MM.1S (cell line): ENCODE results near the gene ADCY9.
"Not testable (repeated sequence)": the region's sequence is repeated elsewhere in the genome, so short reads cannot be mapped to it uniquely, and the experiment has no call there.

Source experiments
- DNase-seq: peaks from one replicate; pipeline ENCODE4 v3.0.0-alpha.2; 2015
- H2AFZ ChIP-seq: fragments of 300-600 bp; sonication (generic); 2 replicates; pipeline ENCODE4 v1.6.0; 2016; ENCODE audit warnings: antibody characterized with exemption, low read length
- H3F3A ChIP-seq: fragments of 300-600 bp; sonication (generic); 2 replicates; pipeline ENCODE4 v1.6.1; 2016; ENCODE audit warnings: mild to moderate bottlenecking, antibody characterized with exemption, low read length, moderate library complexity, mixed read lengths; ENCODE audit not compliant: insufficient read depth
- H3K27ac ChIP-seq: fragments of 300-600 bp; sonication (generic); 2 replicates; pipeline ENCODE4 v1.5.1; 2016; ENCODE audit warnings: mild to moderate bottlenecking, low read length
- H3K27me3 ChIP-seq: fragments of 300-600 bp; sonication (generic); replicated peaks from 2 replicates; pipeline ENCODE4 v1.6.0; 2016; ENCODE audit warnings: low read length; ENCODE audit not compliant: insufficient read depth
- H3K36me3 ChIP-seq: fragments of 300-600 bp; sonication (generic); replicated peaks from 2 replicates; pipeline ENCODE4 v1.6.1; 2016; ENCODE audit warnings: mild to moderate bottlenecking, low read length, mixed read lengths; ENCODE audit not compliant: insufficient read depth
- H3K4me1 ChIP-seq: fragments of 300-600 bp; sonication (generic); 2 replicates; pipeline ENCODE4 v1.6.1; 2016; ENCODE audit warnings: low read length, mixed read lengths
- H3K4me2 ChIP-seq: fragments of 300-600 bp; sonication (generic); 2 replicates; pipeline ENCODE4 v1.6.0; 2016; ENCODE audit warnings: low read depth, low read length
- H3K4me3 ChIP-seq: fragments of 300-600 bp; sonication (generic); 2 replicates; pipeline ENCODE4 v1.5.1; 2016; ENCODE audit warnings: low read length, mixed read lengths
- H3K79me2 ChIP-seq: fragments of 300-600 bp; sonication (generic); 2 replicates; pipeline ENCODE4 v1.6.1; 2016; ENCODE audit warnings: mixed run types, low read length, mixed read lengths
- H3K9ac ChIP-seq: fragments of 300-600 bp; sonication (generic); 2 replicates; pipeline ENCODE4 v1.6.1; 2016; ENCODE audit warnings: low read length, mixed read lengths
- H3K9me2 ChIP-seq: fragments of 300-600 bp; sonication (generic); replicated peaks from 2 replicates; pipeline ENCODE4 v1.6.1; 2016; ENCODE audit warnings: mild to moderate bottlenecking, low read length, mixed read lengths; ENCODE audit not compliant: insufficient read depth
- H3K9me3 ChIP-seq: fragments of 300-600 bp; sonication (generic); replicated peaks from 2 replicates; pipeline ENCODE4 v1.6.1; 2016; ENCODE audit warnings: mild to moderate bottlenecking, low read length, mixed read lengths; ENCODE audit not compliant: insufficient read depth
- H4K20me1 ChIP-seq: fragments of 300-600 bp; sonication (generic); 2 replicates; pipeline ENCODE4 v1.6.1; 2016; ENCODE audit warnings: mild to moderate bottlenecking, low read length, moderate library complexity, mixed read lengths; ENCODE audit not compliant: insufficient read depth
- EZH2 ChIP-seq: fragments of 300-600 bp; sonication (generic); optimal IDR thresholded peaks from 2 replicates; pipeline ENCODE3; 2017; ENCODE audit warnings: low read depth, mild to moderate bottlenecking, antibody characterized with exemption, low read length, mixed read lengths
- EZH2phosphoT487 ChIP-seq: fragments of 300-600 bp; sonication (generic); IDR thresholded peaks from 2 replicates; pipeline ENCODE4 v1.6.1; 2018; ENCODE audit warnings: antibody characterized with exemption, low read length
- TF ChIP-seq, protein P1 (sequence below): fragments of 300-600 bp; sonication (generic); IDR thresholded peaks from 2 replicates; pipeline ENCODE4 v1.5.1; 2016; ENCODE audit warnings: antibody characterized with exemption, low read length, mixed read lengths

The ADCY9 gene

DNA sequence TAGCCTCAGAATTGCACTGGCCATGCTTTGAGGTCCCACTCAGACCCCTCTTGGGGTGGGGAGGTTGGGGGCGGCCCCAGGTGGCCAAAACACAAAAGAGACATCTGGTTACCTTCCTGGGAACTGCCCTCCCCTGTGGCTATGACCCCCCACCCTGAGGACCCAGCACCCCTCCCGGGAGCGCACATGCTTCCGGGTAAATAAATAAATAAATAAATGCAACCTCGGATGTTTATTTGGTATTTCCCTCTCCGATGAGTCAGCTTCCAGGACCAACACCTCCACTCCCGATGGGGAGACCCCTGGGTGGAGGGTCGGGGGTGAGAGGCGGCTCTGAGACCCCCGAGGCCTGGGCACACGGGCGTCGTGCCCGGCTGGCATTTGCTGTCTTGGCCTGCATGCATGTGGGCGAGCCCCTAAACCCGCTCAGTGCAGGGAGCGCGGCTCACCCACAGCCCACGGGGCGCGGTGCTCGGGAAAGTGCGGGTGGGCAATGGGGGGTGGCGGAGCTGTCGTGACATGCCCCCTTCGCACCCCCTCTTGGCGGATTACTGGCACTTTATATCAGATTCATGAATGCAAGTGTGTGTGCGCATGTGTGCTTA is 151.5 kb downstream of the ADCY9 start:
- H3K27ac ChIP-seq: no peak overlapping the region
- peaks cover 71% of the 10 kb centered on the region for H3K27me3 ChIP-seq
- H3K4me1 ChIP-seq: no peaks in the 10 kb centered on the region
- no peaks in the 10 kb centered on the region for H4K20me1 ChIP-seq
- TF ChIP-seq, protein P1, sequence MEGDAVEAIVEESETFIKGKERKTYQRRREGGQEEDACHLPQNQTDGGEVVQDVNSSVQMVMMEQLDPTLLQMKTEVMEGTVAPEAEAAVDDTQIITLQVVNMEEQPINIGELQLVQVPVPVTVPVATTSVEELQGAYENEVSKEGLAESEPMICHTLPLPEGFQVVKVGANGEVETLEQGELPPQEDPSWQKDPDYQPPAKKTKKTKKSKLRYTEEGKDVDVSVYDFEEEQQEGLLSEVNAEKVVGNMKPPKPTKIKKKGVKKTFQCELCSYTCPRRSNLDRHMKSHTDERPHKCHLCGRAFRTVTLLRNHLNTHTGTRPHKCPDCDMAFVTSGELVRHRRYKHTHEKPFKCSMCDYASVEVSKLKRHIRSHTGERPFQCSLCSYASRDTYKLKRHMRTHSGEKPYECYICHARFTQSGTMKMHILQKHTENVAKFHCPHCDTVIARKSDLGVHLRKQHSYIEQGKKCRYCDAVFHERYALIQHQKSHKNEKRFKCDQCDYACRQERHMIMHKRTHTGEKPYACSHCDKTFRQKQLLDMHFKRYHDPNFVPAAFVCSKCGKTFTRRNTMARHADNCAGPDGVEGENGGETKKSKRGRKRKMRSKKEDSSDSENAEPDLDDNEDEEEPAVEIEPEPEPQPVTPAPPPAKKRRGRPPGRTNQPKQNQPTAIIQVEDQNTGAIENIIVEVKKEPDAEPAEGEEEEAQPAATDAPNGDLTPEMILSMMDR: no peak
- no peak for TF ChIP-seq EZH2phosphoT487
- TF ChIP-seq EZH2: no peak
- no peak overlapping the region for H3K4me2 ChIP-seq
- no peak overlapping the region for H2AFZ ChIP-seq
- DNase-seq: no peak
- H3K9ac ChIP-seq: no peak overlapping the region
- H3K4me3 ChIP-seq: no peak overlapping the region
- no peaks in the 10 kb centered on the region for H3K36me3 ChIP-seq
- H3K79me2 ChIP-seq: no peaks in the 10 kb centered on the region
- no peaks in the 10 kb centered on the region for H3K9me3 ChIP-seq
- H3F3A ChIP-seq: no peaks in the 10 kb centered on the region
- H3K9me2 ChIP-seq: no peaks in the 10 kb centered on the region

DNA sequence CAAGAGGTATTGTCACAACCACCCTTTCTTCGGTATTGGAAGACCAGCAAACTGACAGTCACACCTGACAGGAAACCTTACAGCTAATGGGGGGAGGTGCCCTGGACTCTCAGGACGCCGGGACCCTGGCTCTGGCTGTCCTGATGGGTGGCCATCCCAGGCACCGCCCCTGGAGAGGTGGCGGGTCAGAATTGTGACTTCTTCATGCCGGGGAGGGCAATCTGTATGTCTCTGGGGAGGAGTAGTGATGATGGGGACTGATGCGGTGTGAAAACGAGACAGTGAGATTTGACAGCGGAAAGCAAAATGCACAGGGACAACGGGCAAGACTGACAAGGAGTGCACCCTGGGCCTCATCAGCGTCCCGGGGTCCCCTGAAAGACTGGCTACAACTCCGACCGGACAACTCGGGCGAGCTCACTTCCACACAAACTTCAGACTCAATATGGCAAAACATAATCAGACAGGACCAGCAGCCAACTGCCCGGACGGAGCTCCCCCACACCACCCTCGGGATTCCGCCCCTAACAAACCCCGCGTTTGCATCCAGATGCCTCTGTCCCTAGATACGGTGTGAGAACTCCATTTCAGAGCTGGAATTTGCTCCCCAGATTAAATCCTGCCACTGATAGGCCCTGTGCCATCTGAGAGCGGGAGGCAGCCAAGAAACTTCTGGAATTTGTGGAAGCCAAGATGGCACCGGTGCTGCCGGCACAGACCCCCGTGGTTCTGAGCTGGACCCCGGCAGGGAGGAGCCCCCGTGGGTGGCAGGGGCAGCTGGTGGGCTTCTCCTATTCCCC is 152.2 kb downstream of the ADCY9 start:
- Histone ChIP-seq H2AFZ (no peak overlapping the region), H3K4me1 (no peaks in the 10 kb centered on the region), H3K9ac (no peak overlapping the region), H4K20me1 (no peaks in the 10 kb centered on the region), H3K27me3 (peaks cover 76% of the 10 kb centered on the region), H3K4me2 (no peak overlapping the region), H3K36me3 (no peaks in the 10 kb centered on the region), H3K79me2 (no peaks in the 10 kb centered on the region), H3K9me2 (no peaks in the 10 kb centered on the region), H3K9me3 (no peaks in the 10 kb centered on the region), H3K27ac (no peak overlapping the region), H3F3A (no peaks in the 10 kb centered on the region), H3K4me3 (no peak overlapping the region)
- DNase-seq: no peak
- no peak for TF ChIP-seq EZH2

DNA sequence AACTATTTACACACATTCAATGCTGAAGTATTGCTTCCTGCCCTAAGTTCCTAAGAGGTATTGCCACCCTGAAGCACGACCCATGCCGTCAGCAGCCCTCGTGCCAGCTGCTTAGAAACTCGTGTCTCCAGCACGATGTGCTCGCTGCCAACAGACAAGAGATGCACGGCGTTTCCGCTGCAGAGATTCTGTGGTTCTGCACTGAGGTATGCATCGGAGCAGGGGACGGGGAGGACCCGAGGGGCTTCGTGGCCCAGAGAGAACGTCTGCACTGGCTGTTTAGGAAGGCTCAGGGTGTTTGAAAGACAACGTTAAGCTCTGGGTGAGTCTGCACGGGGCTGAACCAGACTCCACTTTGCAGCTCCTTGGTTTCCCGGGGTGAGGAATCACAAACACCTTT is 153.0 kb downstream of the ADCY9 start:
- TF ChIP-seq, protein P1: no peak
- TF ChIP-seq EZH2phosphoT487: no peak
- TF ChIP-seq EZH2: no peak
- Histone ChIP-seq H3K4me2 (no peak overlapping the region), H3K4me1 (no peaks in the 10 kb centered on the region), H3K9me3 (no peaks in the 10 kb centered on the region), H3K9me2 (no peaks in the 10 kb centered on the region), H3K27ac (no peak overlapping the region), H3K4me3 (no peak overlapping the region), H3K79me2 (no peaks in the 10 kb centered on the region), H3K9ac (no peak overlapping the region), H4K20me1 (no peaks in the 10 kb centered on the region), H2AFZ (no peak overlapping the region), H3K36me3 (no peaks in the 10 kb centered on the region), H3F3A (no peaks in the 10 kb centered on the region), H3K27me3 (peaks cover 76% of the 10 kb centered on the region)
- no peak for DNase-seq

DNA sequence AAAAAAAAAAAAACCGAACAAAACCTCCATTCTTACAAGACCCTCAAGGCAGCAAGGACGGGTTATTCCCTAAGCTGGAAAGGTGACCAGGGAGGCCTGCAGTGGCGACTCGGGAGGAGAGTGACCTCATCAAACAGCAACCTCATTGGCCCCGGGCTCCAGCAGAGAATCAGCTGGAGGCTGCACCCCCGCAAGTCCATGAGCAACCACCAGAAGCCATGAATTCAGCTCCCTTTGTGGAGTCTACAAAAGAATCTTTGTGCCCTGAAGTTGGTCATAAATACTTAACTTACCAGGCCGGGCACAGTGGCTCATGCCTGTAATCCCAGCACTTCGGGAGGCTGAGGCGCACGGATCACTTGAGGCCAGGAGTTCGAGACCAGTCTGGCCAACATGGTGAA is 154.8 kb downstream of the ADCY9 start:
- Histone ChIP-seq H3K27ac (no peak overlapping the region), H3K4me2 (no peak overlapping the region)
- no peak for TF ChIP-seq EZH2phosphoT487
- TF ChIP-seq EZH2: no peak
- TF ChIP-seq, protein P1: no peak

DNA sequence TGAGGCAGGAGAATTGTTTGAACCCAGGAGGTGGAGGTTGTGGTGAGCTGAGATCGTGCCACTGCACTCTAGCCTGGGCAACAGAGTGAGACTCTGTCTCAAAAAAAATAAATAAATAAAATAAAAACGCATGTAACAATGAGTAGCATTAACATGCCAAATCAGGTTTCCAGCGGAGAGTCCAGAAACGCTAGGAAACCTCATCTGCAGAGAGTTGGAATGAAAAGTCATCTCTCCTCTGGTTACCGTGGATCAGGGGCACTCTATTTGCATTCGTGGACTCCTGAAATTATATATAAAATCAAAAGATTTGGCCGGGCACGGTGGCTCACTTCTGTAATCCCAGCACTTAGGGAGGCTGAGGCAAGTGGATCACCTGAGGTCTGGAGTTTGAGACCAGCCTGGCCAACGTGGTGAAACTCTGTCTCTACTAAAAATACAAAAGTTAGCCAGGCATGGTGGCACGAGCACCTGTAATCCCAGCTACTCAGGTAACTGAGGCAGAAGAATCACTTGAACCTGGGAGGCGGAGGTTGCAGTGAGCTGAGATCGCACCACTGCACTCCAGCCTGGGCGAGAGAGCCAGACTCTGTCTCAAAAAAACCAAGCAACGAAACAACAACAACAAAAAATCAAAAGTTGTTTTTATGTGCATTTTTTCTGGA is 156.2 kb downstream of the ADCY9 start:
- not testable (repeated sequence) for DNase-seq, H3K36me3 ChIP-seq, H3K27ac ChIP-seq, H3K79me2 ChIP-seq, H3K4me1 ChIP-seq, H3F3A ChIP-seq, H3K9me3 ChIP-seq, H2AFZ ChIP-seq, H3K4me2 ChIP-seq, H3K4me3 ChIP-seq, H3K9ac ChIP-seq, H3K9me2 ChIP-seq, H4K20me1 ChIP-seq
- H3K27me3 ChIP-seq: peaks cover 92% of the 10 kb centered on the region

More for the DNA sequence above, 154.8 kb downstream of the ADCY9 start:
- H3K9ac ChIP-seq: no peak overlapping the region
- no peaks in the 10 kb centered on the region for H3K4me1 ChIP-seq
- no peak overlapping the region for H2AFZ ChIP-seq
- H3K9me3 ChIP-seq: no peaks in the 10 kb centered on the region
- H4K20me1 ChIP-seq: no peaks in the 10 kb centered on the region
- DNase-seq: no peak
- H3K27me3 ChIP-seq: peaks cover 91% of the 10 kb centered on the region
- no peaks in the 10 kb centered on the region for H3K36me3 ChIP-seq
- H3F3A ChIP-seq: no peaks in the 10 kb centered on the region
- no peaks in the 10 kb centered on the region for H3K9me2 ChIP-seq
- no peaks in the 10 kb centered on the region for H3K79me2 ChIP-seq
- H3K4me3 ChIP-seq: no peak overlapping the region
